GM12878 (cell line): ENCODE results near the gene CARD19. TPM values are rescaled to one million over a fixed set of nuclear protein-coding genes. Genes with fewer than 3 reads are reported as not detected.

Experiments used
- ATF7 ChIP-seq: fragments of 450-650 bp; IDR thresholded peaks from 2 replicates; pipeline ENCODE4 v1.6.1; 2016; ENCODE audit warnings: low read depth, mild to moderate bottlenecking
- BMI1 ChIP-seq: fragments of 450-650 bp; IDR thresholded peaks from 2 replicates; pipeline ENCODE4 v1.6.1; 2016; ENCODE audit warnings: mild to moderate bottlenecking, moderate library complexity, borderline replicate concordance
- EED ChIP-seq: sonication (generic); IDR thresholded peaks from 2 replicates; pipeline ENCODE4 v1.6.1; 2016; ENCODE audit warnings: antibody characterized with exemption, low read depth
- ELK1 ChIP-seq: IDR thresholded peaks from 2 replicates; pipeline ENCODE4 v1.6.1; 2012; ENCODE audit warnings: low read depth, low read length, improper control_type of control experiment
- JUND ChIP-seq: IDR thresholded peaks from 2 replicates; pipeline ENCODE4 v1.6.1; 2012; ENCODE audit warnings: low read depth, mild to moderate bottlenecking, low read length, improper control_type of control experiment, moderate library complexity
- MLLT1 ChIP-seq: fragments of 450-650 bp; IDR thresholded peaks from 2 replicates; pipeline ENCODE4 v1.6.1; 2016; ENCODE audit warnings: mild to moderate bottlenecking
- NFXL1 ChIP-seq: fragments of 450-650 bp; IDR thresholded peaks from 2 replicates; pipeline ENCODE4 v1.6.1; 2017; ENCODE audit warnings: antibody characterized with exemption, mild to moderate bottlenecking, borderline replicate concordance
- POLR2A ChIP-seq: IDR thresholded peaks from 2 replicates; pipeline ENCODE4 v1.6.1; 2011; ENCODE audit warnings: low read depth, mild to moderate bottlenecking, low read length
- REST ChIP-seq: IDR thresholded peaks from 2 replicates; pipeline ENCODE4 v1.6.1; 2012; ENCODE audit warnings: mild to moderate bottlenecking, low read depth, low read length
- SKIL ChIP-seq: fragments of 450-650 bp; IDR thresholded peaks from 2 replicates; pipeline ENCODE4 v1.6.1; 2017; ENCODE audit warnings: mild to moderate bottlenecking, low read depth, inconsistent platforms; ENCODE audit not compliant: poor library complexity, severe bottlenecking
- SMARCA5 ChIP-seq: fragments of 450-650 bp; IDR thresholded peaks from 2 replicates; pipeline ENCODE4 v1.6.1; 2017; ENCODE audit warnings: mild to moderate bottlenecking
- SUZ12 ChIP-seq: fragments of 200-600 bp; sonication (generic); IDR thresholded peaks from one replicate; pipeline ENCODE4 v1.6.1; 2018; ENCODE audit warnings: antibody characterized with exemption, mild to moderate bottlenecking; ENCODE audit not compliant: unreplicated experiment
- TCF12 ChIP-seq: IDR thresholded peaks from 2 replicates; pipeline ENCODE4 v1.6.1; 2011; ENCODE audit warnings: low read depth, mild to moderate bottlenecking, low read length
- WRNIP1 ChIP-seq: IDR thresholded peaks from 2 replicates; pipeline ENCODE4 v1.6.1; 2011; ENCODE audit warnings: low read depth, low read length, improper control_type of control experiment, borderline replicate concordance
- ZBTB33 ChIP-seq: fragments of 450-650 bp; IDR thresholded peaks from 2 replicates; pipeline ENCODE4 v1.6.1; 2017; ENCODE audit warnings: mild to moderate bottlenecking
- ZNF24 ChIP-seq: fragments of 450-650 bp; IDR thresholded peaks from 2 replicates; pipeline ENCODE4 v1.6.1; 2017; ENCODE audit warnings: antibody characterized with exemption, mild to moderate bottlenecking
- ZNF384 ChIP-seq: IDR thresholded peaks from 2 replicates; pipeline ENCODE4 v1.6.1; 2012; ENCODE audit warnings: low read depth, mild to moderate bottlenecking, low read length, improper control_type of control experiment, borderline replicate concordance
- polyA plus RNA-seq, 11 experiments: library from polyadenylated mRNA; depleted of rRNA in 4 of 11; unstranded in 6 of 11; stranded (reverse) in 5 of 11; fragments of >200 nt; fragmentation: Nextera tagmentation in 4 of 11; fragmentation: Illumina TruSeq in 1 of 11; extraction: Ambion mirVana in 4 of 11; extraction: Trizol in 1 of 11; gene quantifications; 1 replicate in 1 of 11; 2 replicates in 10 of 11; pipeline versions ENCODE4 v1.2.1 to v1.2.3, GENCODE V29; 2011 to 2016; ENCODE audit warnings: inconsistent platforms in 2 of 11, missing spikeins in 2 of 11, low read depth in 1 of 11
- total RNA-seq, 4 experiments: library from RNA; depleted of rRNA in 3 of 4; stranded (reverse); fragments of >200 nt in 3 of 4; fragmentation: Illumina TruSeq in 1 of 4; extraction: Trizol in 1 of 4; gene quantifications; 2 replicates each; pipeline versions ENCODE4 v1.2.1 to v1.2.3, GENCODE V29; 2013 to 2021

CARD19 gene
- total and polyA plus RNA-seq, 10 of the 15 experiments (the other 5 are each of a cell fraction or from before 2014, with no cell fraction given), result 0.61 to 41.6 (median 19.9) TPM

- TF ChIP-seq TCF12, result peak; percentile 96
- no peak for TF ChIP-seq ELK1
- TF ChIP-seq ZBTB33, result no peak
- peak; percentile 85 for TF ChIP-seq ATF7
- TF ChIP-seq WRNIP1, result no peak
- TF ChIP-seq NFXL1, result no peak
- no peak for TF ChIP-seq SUZ12
- no peak for TF ChIP-seq REST
- TF ChIP-seq SKIL, result peak; percentile 96
- peak; percentile 82; the same call in 1 of the 2 replicates for TF ChIP-seq SMARCA5
- TF ChIP-seq MLLT1, result peak; percentile 100
- TF ChIP-seq POLR2A, result peak; percentile 84
- peak; percentile 55; the same call in 1 of the 2 replicates for TF ChIP-seq ZNF24
- TF ChIP-seq JUND, result no peak
- TF ChIP-seq BMI1, result peak; percentile 64; the same call in 1 of the 2 replicates
- no peak; the same call in 1 of the 2 replicates for TF ChIP-seq ZNF384
- TF ChIP-seq EED, result no peak; the same call in 1 of the 2 replicates
Observed at GRCh38 chr9:93064392-93065134, 31.5 kb upstream of the CARD19 start (continued).
